Hepatocyte (in vitro differentiated cells): ENCODE measurements around the gene ZFP36. TPM values are rescaled to one million over a fixed set of nuclear protein-coding genes. Genes with fewer than 3 reads are reported as not detected.

ENCODE experiments used
- DNase-seq: peaks from one replicate; pipeline ENCODE4 v3.0.0-alpha.2; 2016; ENCODE audit warnings: low spot score
- H2AFZ ChIP-seq: fragments of 200-600 bp; sonication (generic); 2 replicates; pipeline ENCODE4 v1.6.0; 2016; ENCODE audit warnings: antibody characterized with exemption, mild to moderate bottlenecking
- H3K27ac ChIP-seq: fragments of 200-600 bp; sonication (generic); 2 replicates; pipeline ENCODE4 v1.5.1; 2016; ENCODE audit warnings: mild to moderate bottlenecking
- H3K27me3 ChIP-seq: fragments of 200-600 bp; sonication (generic); 2 replicates; pipeline ENCODE4 v1.6.1; 2016
- H3K36me3 ChIP-seq: fragments of 200-600 bp; sonication (generic); replicated peaks from 2 replicates; pipeline ENCODE4 v1.5.1; 2016; ENCODE audit warnings: low read depth; ENCODE audit not compliant: insufficient read depth
- H3K4me1 ChIP-seq: fragments of 200-600 bp; sonication (generic); 2 replicates; pipeline ENCODE4 v1.5.1; 2016; ENCODE audit warnings: mild to moderate bottlenecking, moderate library complexity; ENCODE audit not compliant: insufficient read depth
- H3K4me2 ChIP-seq: fragments of 200-600 bp; sonication (generic); 2 replicates; pipeline ENCODE4 v1.6.0; 2016
- H3K4me3 ChIP-seq: fragments of 200-600 bp; sonication (generic); 2 replicates; pipeline ENCODE4 v1.5.1; 2016; ENCODE audit warnings: mild to moderate bottlenecking
- H3K79me2 ChIP-seq: fragments of 200-600 bp; sonication (generic); 2 replicates; pipeline ENCODE4 v1.6.0; 2017; ENCODE audit warnings: mild to moderate bottlenecking
- H3K9me2 ChIP-seq: fragments of 200-600 bp; sonication (generic); replicated peaks from 2 replicates; pipeline ENCODE4 v1.6.0; 2017; ENCODE audit warnings: mild to moderate bottlenecking; ENCODE audit not compliant: insufficient read depth
- H3K9me3 ChIP-seq: fragments of 200-600 bp; sonication (generic); 2 replicates; pipeline ENCODE4 v1.5.1; 2016; ENCODE audit warnings: low read depth, mild to moderate bottlenecking
- H4K20me1 ChIP-seq: fragments of 200-600 bp; sonication (generic); 2 replicates; pipeline ENCODE4 v1.6.0; 2016; ENCODE audit warnings: mild to moderate bottlenecking; ENCODE audit not compliant: insufficient read depth, poor library complexity, severe bottlenecking
- EZH2 ChIP-seq: fragments of 200-600 bp; sonication (generic); IDR thresholded peaks from 2 replicates; pipeline ENCODE4 v1.6.1; 2016; ENCODE audit warnings: antibody characterized with exemption, mild to moderate bottlenecking, borderline replicate concordance
- EZH2phosphoT487 ChIP-seq: fragments of 200-600 bp; sonication (generic); IDR thresholded peaks from one replicate; pipeline ENCODE4 v1.6.1; 2018; ENCODE audit warnings: antibody characterized with exemption, mild to moderate bottlenecking, low read depth, moderate library complexity; ENCODE audit not compliant: unreplicated experiment, severe bottlenecking
- WGBS: methylation state at CpG from one replicate; pipeline ENCODE4 v1.1.6; 2016; ENCODE audit warnings: low lambda C conversion rate; ENCODE audit errors: missing lambda C conversion rate; 5-methylcytosine and 5-hydroxymethylcytosine counted together
- polyA plus RNA-seq: library from polyadenylated mRNA; unstranded; fragments of >200 nt; fragmentation: Nextera tagmentation; extraction: Ambion mirVana; gene quantifications from 2 replicates; pipeline ENCODE4 v1.2.1, GENCODE V29; 2016
- total RNA-seq: library from RNA; depleted of rRNA; stranded (reverse); fragments of >200 nt; gene quantifications from 2 replicates; pipeline ENCODE4 v1.2.3, GENCODE V29; 2014
- TF ChIP-seq, protein P1 (sequence below): fragments of 200-600 bp; sonication (generic); IDR thresholded peaks from 2 replicates; pipeline ENCODE4 v1.5.1; 2016; ENCODE audit warnings: antibody characterized with exemption, mild to moderate bottlenecking; ENCODE audit not compliant: poor library complexity

ZFP36 gene
- total and polyA plus RNA-seq, 2 experiments from 2014 or later: 95.8 to 1,034 TPM

DNA sequence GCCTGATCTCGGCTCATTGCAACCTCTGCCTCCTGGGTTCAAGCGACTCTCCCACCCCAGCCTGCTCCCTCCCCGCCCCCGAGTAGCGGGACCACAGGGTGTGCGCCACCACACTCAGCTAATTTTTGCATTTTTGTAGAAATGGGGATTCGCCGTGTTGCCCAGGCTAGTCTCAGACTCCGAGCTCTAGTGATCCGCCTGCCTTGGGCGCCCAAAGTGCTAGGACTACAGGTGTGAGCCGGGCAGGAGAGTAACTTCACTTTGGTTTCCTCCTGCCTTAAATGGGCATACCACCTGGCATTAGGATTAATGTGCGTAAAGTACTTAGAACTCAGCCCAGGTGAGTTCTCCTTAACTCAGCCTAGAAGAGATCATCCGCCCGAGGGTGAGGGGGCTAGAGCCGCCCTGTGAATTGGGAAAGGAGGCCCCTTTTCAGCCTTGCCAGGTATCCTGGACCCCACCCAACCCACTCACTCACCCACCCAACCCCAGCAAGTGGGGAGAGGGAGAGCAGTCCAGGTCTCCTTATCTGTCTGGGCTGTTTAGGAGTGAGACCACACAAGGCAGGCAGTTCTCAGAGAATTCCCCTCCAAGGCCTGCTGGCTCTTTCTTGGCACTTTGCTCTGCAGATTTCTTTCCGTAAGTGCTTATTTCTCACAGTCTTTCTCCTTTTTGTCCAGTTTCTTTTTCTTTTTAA lies 1.2 kb upstream of the ZFP36 start:
- Histone ChIP-seq H4K20me1 (peaks cover 17% of the 10 kb centered on the region), H3K27ac (peak overlapping the region; percentile 100), H3K9me2 (no peaks in the 10 kb centered on the region), H3K4me3 (no peak overlapping the region), H3K36me3 (no peaks in the 10 kb centered on the region), H3K4me1 (peaks cover 43% of the 10 kb centered on the region), H3K9me3 (no peaks in the 10 kb centered on the region), H3K79me2 (peaks cover 39% of the 10 kb centered on the region), H2AFZ (no peak overlapping the region), H3K4me2 (peak overlapping the region; percentile 85), H3K27me3 (no peaks in the 10 kb centered on the region)
- 92% methylated on average over 17 of the region's 17 CpGs for WGBS
- DNase-seq: no peak
- no peak for TF ChIP-seq EZH2
- TF ChIP-seq, protein P1, sequence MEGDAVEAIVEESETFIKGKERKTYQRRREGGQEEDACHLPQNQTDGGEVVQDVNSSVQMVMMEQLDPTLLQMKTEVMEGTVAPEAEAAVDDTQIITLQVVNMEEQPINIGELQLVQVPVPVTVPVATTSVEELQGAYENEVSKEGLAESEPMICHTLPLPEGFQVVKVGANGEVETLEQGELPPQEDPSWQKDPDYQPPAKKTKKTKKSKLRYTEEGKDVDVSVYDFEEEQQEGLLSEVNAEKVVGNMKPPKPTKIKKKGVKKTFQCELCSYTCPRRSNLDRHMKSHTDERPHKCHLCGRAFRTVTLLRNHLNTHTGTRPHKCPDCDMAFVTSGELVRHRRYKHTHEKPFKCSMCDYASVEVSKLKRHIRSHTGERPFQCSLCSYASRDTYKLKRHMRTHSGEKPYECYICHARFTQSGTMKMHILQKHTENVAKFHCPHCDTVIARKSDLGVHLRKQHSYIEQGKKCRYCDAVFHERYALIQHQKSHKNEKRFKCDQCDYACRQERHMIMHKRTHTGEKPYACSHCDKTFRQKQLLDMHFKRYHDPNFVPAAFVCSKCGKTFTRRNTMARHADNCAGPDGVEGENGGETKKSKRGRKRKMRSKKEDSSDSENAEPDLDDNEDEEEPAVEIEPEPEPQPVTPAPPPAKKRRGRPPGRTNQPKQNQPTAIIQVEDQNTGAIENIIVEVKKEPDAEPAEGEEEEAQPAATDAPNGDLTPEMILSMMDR: no peak
- no peak for TF ChIP-seq EZH2phosphoT487

DNA sequence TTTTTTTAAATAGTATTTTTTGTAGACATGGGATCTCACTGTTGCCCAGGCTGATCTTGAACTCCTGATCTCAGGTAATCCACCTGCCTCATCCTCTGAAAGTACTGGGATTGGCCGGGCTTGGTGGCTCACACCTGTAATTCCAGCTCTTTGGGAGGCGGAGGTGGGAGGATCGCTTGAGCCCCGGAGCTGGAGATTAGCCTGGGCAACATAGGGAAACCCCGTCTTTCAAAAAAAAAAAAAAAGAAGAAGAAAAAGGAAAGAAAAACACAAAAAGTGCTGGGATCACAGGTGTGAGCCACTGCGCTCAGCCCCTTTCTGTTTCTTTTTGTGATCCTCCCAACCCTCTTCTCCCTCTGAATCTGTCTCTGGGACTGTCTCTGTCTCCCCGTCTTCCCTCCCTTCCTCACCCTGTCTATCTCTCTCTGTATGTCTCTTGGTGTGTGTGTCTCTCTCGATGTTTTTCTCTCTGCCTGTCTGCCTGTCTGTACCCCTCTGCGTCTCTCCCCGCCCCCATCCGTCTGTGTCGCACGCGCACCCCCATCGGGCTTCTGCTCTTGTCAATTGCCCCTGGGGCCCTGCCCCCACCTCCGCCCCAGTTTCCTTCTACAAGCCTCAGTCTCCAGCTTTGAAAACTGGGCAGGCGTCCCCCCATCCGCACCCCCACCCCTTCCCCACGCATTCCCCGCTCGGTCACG lies 540 bp upstream of the ZFP36 start:
- Histone ChIP-seq H4K20me1 (peaks cover 17% of the 10 kb centered on the region), H3K4me2 (peak overlapping the region; percentile 85), H3K9me3 (no peaks in the 10 kb centered on the region), H3K27me3 (no peaks in the 10 kb centered on the region), H3K79me2 (peaks cover 41% of the 10 kb centered on the region), H3K9me2 (no peaks in the 10 kb centered on the region), H2AFZ (no peak overlapping the region), H3K4me1 (peaks cover 43% of the 10 kb centered on the region), H3K4me3 (peak overlapping the region; percentile 46), H3K27ac (peak overlapping the region; percentile 100), H3K36me3 (no peaks in the 10 kb centered on the region)
- DNase-seq: no peak
- WGBS: 21% methylated on average over 22 of the region's 22 CpGs
- TF ChIP-seq EZH2: no peak

DNA sequence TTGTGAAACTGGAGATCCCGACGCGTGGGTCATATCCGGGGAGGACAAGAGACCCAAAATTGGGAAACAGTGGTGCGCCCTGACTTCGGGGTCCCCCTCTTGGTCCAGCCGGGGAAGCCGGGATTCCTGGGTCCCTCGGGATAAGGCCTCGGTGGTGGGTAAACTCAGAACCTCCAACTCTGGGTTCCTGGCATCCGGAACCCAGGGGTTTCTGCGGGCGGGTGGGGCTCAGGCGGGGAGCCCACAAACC lies 688 bp downstream of the ZFP36 start:
- H3K9me3 ChIP-seq: no peaks in the 10 kb centered on the region
- H3K9me2 ChIP-seq: no peaks in the 10 kb centered on the region
- no peak overlapping the region for H2AFZ ChIP-seq
- peak overlapping the region; percentile 100 for H3K27ac ChIP-seq
- H3K4me3 ChIP-seq: peak overlapping the region; percentile 77
- H3K79me2 ChIP-seq: peaks cover 41% of the 10 kb centered on the region
- no peak for DNase-seq
- WGBS: 8% methylated on average over 11 of the region's 14 CpGs
- no peaks in the 10 kb centered on the region for H3K36me3 ChIP-seq
- H3K27me3 ChIP-seq: no peaks in the 10 kb centered on the region
- peaks cover 17% of the 10 kb centered on the region for H4K20me1 ChIP-seq
- H3K4me2 ChIP-seq: peak overlapping the region; percentile 85
- TF ChIP-seq, protein P1: no peak
- TF ChIP-seq EZH2phosphoT487: no peak
- TF ChIP-seq EZH2: no peak
- H3K4me1 ChIP-seq: peaks cover 33% of the 10 kb centered on the region

DNA sequence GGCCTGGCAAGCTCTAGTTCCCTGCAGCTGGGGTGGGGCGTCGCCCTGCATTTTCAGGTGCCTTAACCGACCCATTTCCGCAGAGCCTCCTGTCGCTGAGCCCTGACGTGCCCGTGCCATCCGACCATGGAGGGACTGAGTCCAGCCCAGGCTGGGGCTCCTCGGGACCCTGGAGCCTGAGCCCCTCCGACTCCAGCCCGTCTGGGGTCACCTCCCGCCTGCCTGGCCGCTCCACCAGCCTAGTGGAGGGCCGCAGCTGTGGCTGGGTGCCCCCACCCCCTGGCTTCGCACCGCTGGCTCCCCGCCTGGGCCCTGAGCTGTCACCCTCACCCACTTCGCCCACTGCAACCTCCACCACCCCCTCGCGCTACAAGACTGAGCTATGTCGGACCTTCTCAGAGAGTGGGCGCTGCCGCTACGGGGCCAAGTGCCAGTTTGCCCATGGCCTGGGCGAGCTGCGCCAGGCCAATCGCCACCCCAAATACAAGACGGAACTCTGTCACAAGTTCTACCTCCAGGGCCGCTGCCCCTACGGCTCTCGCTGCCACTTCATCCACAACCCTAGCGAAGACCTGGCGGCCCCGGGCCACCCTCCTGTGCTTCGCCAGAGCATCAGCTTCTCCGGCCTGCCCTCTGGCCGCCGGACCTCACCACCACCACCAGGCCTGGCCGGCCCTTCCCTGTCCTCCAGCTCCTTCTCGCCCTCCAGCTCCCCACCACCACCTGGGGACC lies 1.2 kb downstream of the ZFP36 start:
- TF ChIP-seq EZH2 (no peak), EZH2phosphoT487 (no peak)
- TF ChIP-seq, protein P1: no peak
- Histone ChIP-seq H3K36me3 (no peaks in the 10 kb centered on the region), H3K9me3 (no peaks in the 10 kb centered on the region), H3K27me3 (no peaks in the 10 kb centered on the region), H2AFZ (no peak overlapping the region), H3K79me2 (peaks cover 41% of the 10 kb centered on the region), H3K4me2 (peak overlapping the region; percentile 85), H3K4me1 (peaks cover 32% of the 10 kb centered on the region), H3K9me2 (no peaks in the 10 kb centered on the region), H3K27ac (peak overlapping the region; percentile 100), H4K20me1 (peaks cover 17% of the 10 kb centered on the region), H3K4me3 (peak overlapping the region; percentile 77)
- DNase-seq: peak; percentile 58
- 59% methylated on average over 29 of the region's 40 CpGs for WGBS
